NCI-H2029 (cell line): ENCODE results near the gene ZNF93.
"Not testable (repeated sequence)": the region's sequence is repeated elsewhere in the genome, so short reads cannot be mapped to it uniquely, and the experiment has no call there.

Experiments
- DNase-seq: peaks from one replicate; lab custom pipeline; 2025; lab: John Stamatoyannopoulos, UW

The ZNF93 gene

GRCh38 chr19:19938449-19938848 lies 37.7 kb downstream of the ZNF93 start:
- no peak for DNase-seq

- DNase-seq = no peak
Observed at GRCh38 chr19:19943848-19944582, 43.3 kb downstream of the ZNF93 start.

DNA sequence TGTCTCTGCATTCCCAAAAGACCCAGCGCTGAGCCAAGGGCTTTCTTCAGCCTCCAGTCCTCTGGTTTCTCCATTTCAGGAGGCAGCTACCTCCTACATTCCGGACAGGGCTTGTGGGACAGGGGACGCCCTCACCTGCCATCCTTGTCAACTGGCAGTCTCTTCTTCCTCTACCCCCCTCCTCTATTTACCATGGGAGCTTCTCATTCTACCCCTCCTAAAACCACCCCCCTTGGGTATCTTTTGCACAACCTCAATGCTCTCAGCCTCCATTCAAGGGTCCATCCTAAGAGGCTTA lies 43.8 kb downstream of the ZNF93 start:
- no peak for DNase-seq

- DNase-seq = no peak
Observed at GRCh38 chr19:19946226-19946625, 45.5 kb downstream of the ZNF93 start.

- no peak for DNase-seq
Observed at GRCh38 chr19:19948800-19949199, 48.1 kb downstream of the ZNF93 start.

DNA sequence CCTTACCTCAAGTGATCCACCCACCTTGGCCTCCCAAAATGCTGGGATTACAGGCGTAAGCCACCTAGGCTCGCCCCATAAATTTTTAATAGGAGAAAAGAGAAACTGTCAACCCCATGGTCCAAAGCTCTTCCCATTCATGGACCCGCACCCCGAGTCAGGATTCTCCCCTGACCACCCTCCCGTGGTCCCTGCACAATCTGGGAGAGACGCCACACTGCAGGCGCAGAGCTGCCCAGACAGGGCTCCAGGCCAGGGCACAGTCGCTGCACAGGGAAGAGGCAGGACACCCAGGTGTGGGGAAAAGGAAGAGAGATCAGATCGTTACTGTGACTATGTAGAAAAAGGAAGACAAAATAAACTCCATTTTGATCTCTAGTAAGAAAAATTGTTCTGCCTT lies 54.5 kb downstream of the ZNF93 start:
- DNase-seq = no peak

DNA sequence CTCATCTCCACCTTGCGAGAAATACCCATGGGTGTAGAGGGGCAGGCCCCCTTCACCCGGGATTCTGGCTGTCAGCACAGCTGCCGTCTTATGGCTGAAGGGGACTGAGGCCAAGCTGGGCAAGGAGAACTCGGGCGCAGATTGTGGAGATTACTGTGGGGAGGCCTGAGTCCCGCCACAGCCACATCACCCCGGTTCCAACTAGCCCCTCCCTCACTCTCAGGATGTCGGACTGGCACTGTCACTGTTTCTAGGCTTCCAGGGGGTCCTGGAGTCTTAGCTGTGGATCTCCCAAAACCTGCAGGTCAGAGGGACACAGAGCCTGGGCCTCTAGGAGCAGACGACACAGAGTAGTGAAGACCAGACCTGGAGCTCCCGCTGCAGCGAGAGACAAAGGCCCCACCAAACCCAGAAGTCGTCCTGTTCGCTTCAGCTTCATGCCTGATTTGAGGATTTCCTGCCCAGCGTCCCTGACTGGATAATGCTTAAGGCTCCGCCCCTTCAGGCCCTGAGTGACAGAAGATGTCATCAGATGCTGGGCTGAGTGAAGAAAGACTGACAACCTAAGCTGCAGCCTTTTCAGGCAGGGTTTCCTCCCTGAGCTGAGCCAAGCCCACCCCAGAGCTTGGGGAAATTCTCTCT lies 55.8 kb downstream of the ZNF93 start:
- DNase-seq = no peak

- not testable (repeated sequence) for DNase-seq
Observed at GRCh38 chr19:19957766-19958165, 57.0 kb downstream of the ZNF93 start.

DNA sequence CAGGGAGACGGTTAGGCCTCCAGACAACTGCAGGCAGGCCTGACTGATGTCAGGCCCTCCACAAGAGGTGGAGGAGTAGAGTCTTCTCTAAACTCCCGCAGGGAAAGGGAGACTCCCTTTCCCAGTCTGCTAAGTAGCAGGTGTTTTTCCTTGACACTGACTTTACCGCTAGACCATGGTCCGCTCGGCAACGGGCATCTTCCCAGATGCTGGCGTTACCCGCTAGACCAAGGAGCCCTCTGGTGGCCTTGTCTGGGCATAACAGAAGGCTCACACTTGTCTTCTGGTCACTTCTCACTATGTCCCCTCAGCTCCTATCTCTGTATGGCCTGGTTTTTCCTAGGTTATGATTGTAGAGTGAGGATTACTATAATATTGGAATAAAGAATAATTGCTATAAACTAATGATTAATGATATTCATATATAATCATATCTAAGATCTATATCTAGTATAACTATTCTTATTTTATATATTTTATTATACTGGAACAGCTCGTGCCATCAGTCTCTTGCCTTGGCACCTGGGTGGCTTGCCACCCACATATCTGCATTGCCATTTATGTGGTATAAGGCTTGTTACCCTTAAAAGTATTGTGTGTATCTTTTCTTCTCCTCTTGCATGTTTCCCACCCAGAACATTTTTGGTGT lies 58.5 kb downstream of the ZNF93 start:
- peak; percentile 36 for DNase-seq

DNA sequence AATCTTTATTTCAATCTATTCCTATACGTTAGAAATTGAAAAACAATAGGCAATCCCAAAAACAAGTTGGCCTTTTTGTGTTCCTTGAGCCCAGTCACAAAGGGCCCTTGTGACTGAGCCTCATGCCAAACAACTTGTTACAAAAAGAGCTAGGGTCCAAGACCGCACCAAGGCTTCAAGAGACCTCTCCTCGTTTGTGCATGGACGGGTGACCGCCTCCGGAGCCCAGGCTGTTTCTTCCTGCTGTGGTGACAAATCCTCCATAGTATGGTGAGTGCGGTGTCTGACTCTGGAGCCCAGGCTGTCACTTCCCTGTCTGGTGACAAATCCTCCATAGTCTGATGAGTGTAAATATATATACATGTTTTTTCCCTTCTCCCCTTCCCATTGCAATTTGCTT lies 63.7 kb downstream of the ZNF93 start:
- no peak for DNase-seq

GRCh38 chr19:19966126-19966525 lies 65.4 kb downstream of the ZNF93 start:
- not testable (repeated sequence) for DNase-seq

- DNase-seq = no peak
Observed at GRCh38 chr19:19966862-19967261, 66.1 kb downstream of the ZNF93 start.
